ENCODE results near the gene CDC45.

DNA sequence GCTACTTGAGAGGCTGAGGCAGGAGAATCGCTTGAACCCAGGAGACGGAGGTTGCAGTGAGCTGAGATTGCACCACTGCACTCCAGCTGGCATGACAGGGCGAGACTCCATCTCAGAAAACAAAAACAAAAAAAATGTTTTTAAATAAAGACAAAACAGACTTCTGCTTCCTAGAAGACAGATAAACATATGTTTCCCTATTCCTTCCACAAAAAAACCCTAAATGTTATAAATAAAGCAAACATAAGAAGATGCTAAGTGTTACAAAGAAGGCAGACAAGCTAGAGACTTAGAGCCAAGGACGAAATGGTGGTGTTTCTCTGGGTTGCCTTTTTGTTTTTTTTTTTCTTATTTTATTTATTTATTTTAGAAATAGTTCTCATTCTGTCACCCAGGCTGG, 50.1 kb downstream of the CDC45 start:
- TF ChIP-seq, protein P1, sequence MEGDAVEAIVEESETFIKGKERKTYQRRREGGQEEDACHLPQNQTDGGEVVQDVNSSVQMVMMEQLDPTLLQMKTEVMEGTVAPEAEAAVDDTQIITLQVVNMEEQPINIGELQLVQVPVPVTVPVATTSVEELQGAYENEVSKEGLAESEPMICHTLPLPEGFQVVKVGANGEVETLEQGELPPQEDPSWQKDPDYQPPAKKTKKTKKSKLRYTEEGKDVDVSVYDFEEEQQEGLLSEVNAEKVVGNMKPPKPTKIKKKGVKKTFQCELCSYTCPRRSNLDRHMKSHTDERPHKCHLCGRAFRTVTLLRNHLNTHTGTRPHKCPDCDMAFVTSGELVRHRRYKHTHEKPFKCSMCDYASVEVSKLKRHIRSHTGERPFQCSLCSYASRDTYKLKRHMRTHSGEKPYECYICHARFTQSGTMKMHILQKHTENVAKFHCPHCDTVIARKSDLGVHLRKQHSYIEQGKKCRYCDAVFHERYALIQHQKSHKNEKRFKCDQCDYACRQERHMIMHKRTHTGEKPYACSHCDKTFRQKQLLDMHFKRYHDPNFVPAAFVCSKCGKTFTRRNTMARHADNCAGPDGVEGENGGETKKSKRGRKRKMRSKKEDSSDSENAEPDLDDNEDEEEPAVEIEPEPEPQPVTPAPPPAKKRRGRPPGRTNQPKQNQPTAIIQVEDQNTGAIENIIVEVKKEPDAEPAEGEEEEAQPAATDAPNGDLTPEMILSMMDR (optimal IDR thresholded peaks at IDR 0.05 in 1 of 3, IDR thresholded peaks at IDR 0.05 in 1 of 3, conservative IDR thresholded peaks at IDR 0.05 in 1 of 3; ENCODE audit: extremely low read depth in 1 of 3, insufficient read depth in 2 of 3, low read length in 3 of 3), result no peak
- no peak for TF ChIP-seq EZH2 (IDR thresholded peaks at IDR 0.05; ENCODE audit: low read length)
